Fibroblast of lung (primary cell): ENCODE data around the gene CYYR1. TPM values are rescaled to one million over a fixed set of nuclear protein-coding genes. Genes with fewer than 3 reads are reported as not detected.

Experiments
- DNase-seq, 2 donors: peaks; one replicate each; pipeline versions ENCODE4 v3.0.0 to v3.0.0-alpha.2; 2010; ENCODE audit warnings: low read depth in 2 of 2
- H2AFZ ChIP-seq: 2 replicates; pipeline ENCODE4 v1.5.1; 2012; ENCODE audit warnings: low read length, control low read depth, inconsistent platforms
- H3K27ac ChIP-seq: 2 replicates; pipeline ENCODE4 v1.5.1; 2011; ENCODE audit warnings: low read length, control low read depth; ENCODE audit not compliant: insufficient read depth
- H3K27me3 ChIP-seq: 2 replicates; pipeline ENCODE4 v1.5.1; 2011; ENCODE audit warnings: mild to moderate bottlenecking, low read length; ENCODE audit not compliant: control insufficient read depth, insufficient read depth
- H3K36me3 ChIP-seq: 2 replicates; pipeline ENCODE4 v1.5.1; 2011; ENCODE audit warnings: low read length; ENCODE audit not compliant: control insufficient read depth, insufficient read depth
- H3K4me1 ChIP-seq: 2 replicates; pipeline ENCODE4 v1.5.1; 2011; ENCODE audit warnings: low read length; ENCODE audit not compliant: control insufficient read depth, insufficient read depth; ENCODE audit errors: extremely low read depth
- H3K4me2 ChIP-seq: 2 replicates; pipeline ENCODE4 v1.5.1; 2011; ENCODE audit warnings: low read length, control low read depth; ENCODE audit not compliant: insufficient read depth; ENCODE audit errors: extremely low read depth
- H3K4me3 ChIP-seq, 4 experiments: fragments of 200-600 bp in 1 of 4; sonication (generic) in 1 of 4; replicated peaks in 1 of 4; 2 replicates each; pipeline ENCODE4 v1.5.1; 2011 to 2016; ENCODE audit warnings: low read length in 4 of 4, low read depth in 3 of 4, mild to moderate bottlenecking in 3 of 4, control low read depth in 2 of 4, inconsistent platforms in 1 of 4, mixed read lengths in 1 of 4; ENCODE audit not compliant: insufficient read depth in 1 of 4; ENCODE audit errors: control extremely low read depth in 1 of 4
- H3K79me2 ChIP-seq: 2 replicates; pipeline ENCODE4 v1.5.1; 2012; ENCODE audit warnings: mild to moderate bottlenecking, low read length, inconsistent platforms; ENCODE audit not compliant: control insufficient read depth, insufficient read depth
- H3K9ac ChIP-seq: 2 replicates; pipeline ENCODE4 v1.5.1; 2011; ENCODE audit warnings: mild to moderate bottlenecking, low read length, control low read depth; ENCODE audit not compliant: insufficient read depth
- H3K9me3 ChIP-seq: 2 replicates; pipeline ENCODE4 v1.5.1; 2012; ENCODE audit warnings: low read depth, low read length; ENCODE audit not compliant: control insufficient read depth, insufficient read depth
- H4K20me1 ChIP-seq: 2 replicates; pipeline ENCODE4 v1.5.1; 2011; ENCODE audit warnings: low read length; ENCODE audit not compliant: control insufficient read depth, insufficient read depth; ENCODE audit errors: extremely low read depth
- CTCF ChIP-seq, 2 donors: IDR thresholded peaks in 1 of 2; conservative IDR thresholded peaks in 1 of 2; 1 replicate in 1 of 2; 2 replicates in 1 of 2; pipeline ENCODE4 v1.5.1; 2011 to 2012; ENCODE audit warnings: low read length in 2 of 2, control low read depth in 1 of 2, inconsistent platforms in 1 of 2, low read depth in 1 of 2, mild to moderate bottlenecking in 1 of 2
- EZH2 ChIP-seq: IDR thresholded peaks from 2 replicates; pipeline ENCODE4 v1.5.1; 2012; ENCODE audit warnings: low read length, control low read depth, mild to moderate bottlenecking; ENCODE audit errors: missing control alignments
- polyA plus RNA-seq, 2 donors: library from polyadenylated mRNA; depleted of rRNA in 1 of 2; stranded (reverse) in 1 of 2; unstranded in 1 of 2; fragments of >200 nt; gene quantifications; 2 replicates each; pipeline ENCODE4 v1.2.1, GENCODE V29; 2011 to 2012; ENCODE audit warnings: missing spikeins in 1 of 2
- total RNA-seq: library from RNA; depleted of rRNA; stranded (reverse); fragments of >200 nt; gene quantifications from 2 replicates; pipeline ENCODE4 v1.2.1, GENCODE V29; 2014

The CYYR1 gene
- total and polyA plus RNA-seq, 2 donors (not counting 1 experiment from before 2014, with no cell fraction given): 0.17 TPM; not detected in 1

GRCh38 chr21:26506956-26507355, 66.1 kb downstream of the CYYR1 start:
- no peak overlapping the region for H3K4me2 ChIP-seq
- DNase-seq: peak; percentile 54 to 85
- no peaks in the 10 kb centered on the region for H3K9me3 ChIP-seq
- H2AFZ ChIP-seq: no peak overlapping the region
- no peaks in the 10 kb centered on the region for H3K27me3 ChIP-seq
- no peak overlapping the region for H3K27ac ChIP-seq
- H3K9ac ChIP-seq: no peak overlapping the region
- no peak for TF ChIP-seq CTCF (conservative IDR thresholded peaks at IDR 0.05 in 1 of 2, IDR thresholded peaks at IDR 0.05 in 1 of 2; ENCODE audit: low read depth in 1 of 2, low read length in 2 of 2)
- no peaks in the 10 kb centered on the region for H4K20me1 ChIP-seq
- no peaks in the 10 kb centered on the region for H3K79me2 ChIP-seq
- H3K4me3 ChIP-seq: no peak overlapping the region
- H3K36me3 ChIP-seq: no peaks in the 10 kb centered on the region
- H3K4me1 ChIP-seq: no peaks in the 10 kb centered on the region

- TF ChIP-seq EZH2 (no peak), CTCF (conservative IDR thresholded peaks at IDR 0.05 in 1 of 2, IDR thresholded peaks at IDR 0.05 in 1 of 2; ENCODE audit: low read depth in 1 of 2, low read length in 2 of 2) (no peak)
- DNase-seq: no peak
- Histone ChIP-seq H2AFZ (no peak overlapping the region), H3K4me3 (no peak overlapping the region), H3K79me2 (no peaks in the 10 kb centered on the region), H4K20me1 (no peaks in the 10 kb centered on the region), H3K27me3 (no peaks in the 10 kb centered on the region), H3K4me1 (no peaks in the 10 kb centered on the region), H3K36me3 (no peaks in the 10 kb centered on the region), H3K4me2 (no peak overlapping the region), H3K9ac (no peak overlapping the region), H3K27ac (no peak overlapping the region), H3K9me3 (no peaks in the 10 kb centered on the region)
Observed at GRCh38 chr21:26505211-26505610, 67.9 kb downstream of the CYYR1 start.

GRCh38 chr21:26503414-26503813, 69.7 kb downstream of the CYYR1 start:
- no peaks in the 10 kb centered on the region for H3K27me3 ChIP-seq
- TF ChIP-seq EZH2: no peak
- TF ChIP-seq CTCF (conservative IDR thresholded peaks at IDR 0.05 in 1 of 2, IDR thresholded peaks at IDR 0.05 in 1 of 2; ENCODE audit: low read depth in 1 of 2, low read length in 2 of 2): no peak
- no peak overlapping the region for H2AFZ ChIP-seq
- H3K9me3 ChIP-seq: no peaks in the 10 kb centered on the region
- no peak overlapping the region for H3K4me3 ChIP-seq
- no peak overlapping the region for H3K9ac ChIP-seq
- H3K4me1 ChIP-seq: no peaks in the 10 kb centered on the region
- no peak overlapping the region for H3K4me2 ChIP-seq
- H3K36me3 ChIP-seq: no peaks in the 10 kb centered on the region
- H3K27ac ChIP-seq: no peak overlapping the region
- DNase-seq: no peak
- H4K20me1 ChIP-seq: no peaks in the 10 kb centered on the region
- no peaks in the 10 kb centered on the region for H3K79me2 ChIP-seq
